ENCODE measurements around the gene SETD1A.
"Not testable (repeated sequence)": the region's sequence is repeated elsewhere in the genome, so short reads cannot be mapped to it uniquely, and the experiment has no call there.

SETD1A gene

DNA sequence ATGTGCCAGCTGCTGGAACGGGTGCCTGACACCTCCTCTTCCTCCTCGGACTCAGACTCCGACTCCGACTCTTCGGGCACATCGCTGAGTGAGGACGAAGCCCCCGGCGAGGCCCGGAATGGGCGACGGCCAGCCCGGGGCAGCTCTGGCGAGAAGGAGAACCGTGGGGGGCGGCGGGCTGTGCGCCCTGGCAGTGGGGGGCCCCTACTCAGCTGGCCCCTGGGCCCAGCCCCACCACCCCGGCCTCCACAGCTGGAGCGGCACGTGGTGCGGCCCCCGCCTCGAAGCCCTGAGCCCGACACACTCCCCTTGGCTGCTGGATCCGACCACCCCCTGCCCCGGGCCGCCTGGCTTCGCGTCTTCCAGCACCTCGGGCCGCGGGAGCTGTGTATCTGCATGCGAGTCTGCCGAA is 27.4 kb upstream of the SETD1A start:
- DNase-seq, result no peak

DNA sequence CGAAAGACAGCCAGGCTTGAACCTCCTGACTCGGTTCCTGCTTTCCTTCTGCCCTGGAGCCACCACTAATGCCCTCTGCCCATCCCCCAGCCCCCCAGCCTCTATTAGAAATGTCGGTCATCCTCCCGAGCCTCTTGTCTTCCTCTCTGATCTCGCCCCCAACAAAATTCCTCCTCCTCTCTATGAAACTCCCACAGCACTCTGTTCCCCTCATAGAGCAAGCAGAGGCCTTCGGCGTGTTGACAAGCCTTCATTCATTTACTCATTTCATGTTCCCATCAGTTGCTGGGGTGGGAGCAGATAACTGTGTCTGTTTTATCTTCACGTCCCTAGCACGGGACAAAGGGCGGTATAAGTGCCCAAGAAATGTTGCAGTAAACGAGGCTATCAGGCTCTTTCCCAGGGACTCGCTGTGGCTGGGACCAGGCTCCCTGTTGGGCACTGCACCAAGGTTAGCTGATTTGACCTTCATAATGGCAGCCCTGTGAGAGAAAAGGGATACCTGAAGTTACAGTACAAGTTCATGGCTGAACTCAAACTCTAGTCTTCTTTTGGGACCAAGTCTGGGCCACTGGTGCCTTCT is 26.4 kb upstream of the SETD1A start:
- DNase-seq, result no peak

DNA sequence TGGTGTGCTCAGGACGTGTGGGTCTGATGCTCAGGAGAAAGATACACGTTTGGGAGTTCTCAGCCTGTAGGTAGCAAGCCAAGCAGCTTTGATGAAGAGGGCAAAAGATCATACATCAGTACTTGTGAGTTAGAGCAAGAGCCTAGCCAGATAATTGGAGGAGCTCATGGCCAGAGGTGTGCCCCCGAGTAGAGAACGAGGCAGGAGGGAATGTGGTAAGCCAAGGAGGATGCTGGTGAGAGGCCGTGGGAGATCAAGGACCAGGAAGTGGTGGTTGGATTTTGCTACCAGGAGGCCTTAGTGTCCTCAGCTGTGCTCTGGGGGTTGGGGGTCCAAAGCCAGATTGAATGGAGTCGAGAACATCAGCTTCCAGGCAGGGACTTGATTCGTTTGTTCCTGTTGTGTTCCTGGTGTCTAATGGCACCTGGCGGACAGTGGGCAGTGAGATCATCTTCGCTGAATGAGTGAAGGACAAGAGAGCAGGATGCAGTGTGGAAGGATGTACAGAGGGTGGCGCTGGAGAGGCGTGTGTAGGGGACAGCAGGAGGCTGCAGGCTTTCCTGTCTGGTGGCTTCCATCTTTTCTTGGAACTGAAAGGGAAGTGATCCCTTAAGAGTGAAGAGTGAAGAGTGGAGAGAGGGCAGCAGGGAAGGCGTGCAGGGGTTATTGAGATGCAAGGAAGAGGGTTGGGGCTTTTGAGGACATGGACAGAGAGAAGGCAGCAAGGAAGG is 22.6 kb upstream of the SETD1A start:
- peak; percentile 53 for DNase-seq

DNA sequence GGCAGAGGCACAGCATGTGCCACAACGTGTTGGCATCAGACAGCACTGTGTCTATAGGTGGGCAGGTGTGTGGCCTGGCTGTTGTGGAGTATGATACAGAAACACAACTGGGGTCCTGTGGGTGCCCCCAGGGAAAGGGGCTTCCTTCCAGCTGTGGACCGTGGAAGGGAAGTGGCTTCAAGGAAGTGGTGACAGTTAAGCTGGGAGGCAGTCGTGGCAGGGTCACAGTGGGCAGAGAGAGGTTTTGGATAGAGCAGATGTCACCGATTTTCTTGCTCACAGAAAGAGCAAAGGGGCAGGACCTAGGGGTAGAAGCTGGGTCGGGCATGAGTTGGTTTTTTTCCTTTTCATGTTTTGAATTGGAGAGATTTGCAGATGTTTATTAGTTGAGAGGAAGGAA is 19.9 kb upstream of the SETD1A start:
- no peak for DNase-seq

GRCh38 chr16:30939571-30939970 is 18.0 kb upstream of the SETD1A start:
- DNase-seq, result not testable (repeated sequence)

DNA sequence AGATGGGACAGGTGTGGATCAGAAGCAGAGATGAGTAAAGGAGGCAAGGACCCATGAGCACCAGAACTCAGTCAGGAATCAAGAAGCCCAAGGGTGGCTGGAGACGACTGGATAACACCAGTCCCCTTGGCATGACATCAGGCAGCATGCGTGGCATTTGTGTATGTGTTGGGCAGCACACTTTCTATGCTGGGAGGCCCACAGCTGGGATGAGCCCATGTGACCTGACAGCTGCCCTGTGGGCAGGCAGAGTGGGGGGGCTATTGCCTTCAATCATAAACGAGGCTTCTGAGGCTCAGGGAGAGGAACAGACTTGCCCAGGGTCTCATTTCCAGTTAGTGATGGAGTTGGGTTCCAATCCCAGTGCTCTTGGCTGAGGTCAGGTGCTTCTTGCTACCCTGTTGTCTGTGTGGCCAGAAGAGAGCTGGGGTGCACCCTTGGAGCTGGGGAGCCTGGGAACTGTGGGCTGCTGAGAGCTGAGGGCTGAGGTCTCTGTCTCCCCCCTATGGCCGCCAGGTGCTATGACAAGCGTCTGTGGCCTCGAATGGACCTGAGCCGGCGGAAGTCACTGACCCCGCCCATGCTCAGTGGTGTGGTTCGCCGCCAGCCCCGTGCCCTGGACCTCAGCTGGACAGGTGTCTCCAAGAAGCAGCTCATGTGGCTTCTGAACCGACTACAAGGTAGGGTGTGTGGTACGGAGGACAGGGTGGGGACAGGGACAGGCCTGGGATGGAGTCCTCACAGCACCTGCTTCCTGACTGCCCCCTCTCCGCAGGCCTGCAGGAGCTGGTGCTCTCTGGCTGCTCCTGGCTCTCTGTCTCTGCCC is 15.7 kb upstream of the SETD1A start:
- DNase-seq, result peak; percentile 82

GRCh38 chr16:30942426-30942806 is 15.1 kb upstream of the SETD1A start:
- DNase-seq, result no peak

DNA sequence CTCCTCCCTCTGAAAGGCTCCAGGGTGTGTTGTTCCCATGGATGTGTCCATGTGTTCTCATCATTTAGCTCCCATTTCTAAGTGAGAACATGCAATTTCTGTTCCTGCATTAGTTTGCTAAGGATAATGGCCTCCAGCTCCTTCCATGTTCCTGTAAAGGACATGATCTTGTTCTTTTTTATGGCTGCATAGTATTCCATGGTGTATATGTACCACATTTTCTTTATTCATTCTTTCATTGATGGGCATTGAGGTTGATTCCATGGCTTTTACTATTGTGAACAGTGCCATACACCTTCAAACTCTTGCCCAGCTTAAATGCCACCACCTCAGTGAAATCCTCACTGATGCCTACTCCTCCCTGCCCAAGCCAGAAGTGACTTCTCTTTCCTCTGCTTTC is 13.2 kb upstream of the SETD1A start:
- no peak for DNase-seq

DNA sequence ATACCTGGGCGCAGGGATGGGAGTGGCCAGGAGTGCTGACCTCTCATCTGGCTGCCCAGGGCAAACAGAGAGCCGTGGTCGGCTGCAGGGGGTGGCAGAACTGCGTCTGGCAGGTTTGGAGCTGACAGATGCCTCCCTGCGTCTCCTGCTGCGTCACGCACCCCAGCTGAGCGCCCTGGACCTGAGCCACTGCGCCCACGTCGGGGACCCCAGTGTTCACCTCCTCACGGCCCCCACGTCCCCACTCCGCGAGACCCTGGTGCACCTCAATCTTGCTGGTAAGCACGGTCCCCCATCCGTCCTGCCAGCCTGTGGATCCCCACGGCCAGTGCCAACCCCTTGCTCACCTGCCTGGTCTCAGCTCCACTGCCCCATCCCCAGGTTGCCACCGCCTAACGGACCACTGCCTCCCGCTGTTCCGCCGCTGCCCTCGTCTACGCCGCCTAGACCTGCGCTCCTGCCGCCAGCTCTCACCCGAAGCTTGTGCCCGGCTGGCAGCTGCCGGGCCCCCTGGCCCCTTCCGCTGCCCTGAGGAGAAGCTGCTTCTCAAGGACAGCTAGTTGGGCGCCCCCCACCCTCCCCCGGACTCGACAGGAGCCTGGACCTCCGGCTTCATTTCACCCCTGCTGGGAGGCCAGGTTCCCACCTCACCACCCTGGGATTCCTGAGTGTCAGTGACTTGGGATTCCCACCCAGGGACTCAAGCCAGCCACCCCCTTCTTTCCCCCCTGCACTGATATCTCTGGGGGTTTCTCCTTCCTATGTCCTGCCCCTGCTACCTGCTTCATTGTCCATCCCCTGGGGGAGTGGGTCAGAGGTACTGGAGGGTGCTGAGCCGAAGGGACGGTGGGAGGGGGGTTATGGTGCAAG is 10.6 kb upstream of the SETD1A start:
- no peak for DNase-seq

GRCh38 chr16:30947541-30947858 is 10.1 kb upstream of the SETD1A start:
- no peak for DNase-seq

DNA sequence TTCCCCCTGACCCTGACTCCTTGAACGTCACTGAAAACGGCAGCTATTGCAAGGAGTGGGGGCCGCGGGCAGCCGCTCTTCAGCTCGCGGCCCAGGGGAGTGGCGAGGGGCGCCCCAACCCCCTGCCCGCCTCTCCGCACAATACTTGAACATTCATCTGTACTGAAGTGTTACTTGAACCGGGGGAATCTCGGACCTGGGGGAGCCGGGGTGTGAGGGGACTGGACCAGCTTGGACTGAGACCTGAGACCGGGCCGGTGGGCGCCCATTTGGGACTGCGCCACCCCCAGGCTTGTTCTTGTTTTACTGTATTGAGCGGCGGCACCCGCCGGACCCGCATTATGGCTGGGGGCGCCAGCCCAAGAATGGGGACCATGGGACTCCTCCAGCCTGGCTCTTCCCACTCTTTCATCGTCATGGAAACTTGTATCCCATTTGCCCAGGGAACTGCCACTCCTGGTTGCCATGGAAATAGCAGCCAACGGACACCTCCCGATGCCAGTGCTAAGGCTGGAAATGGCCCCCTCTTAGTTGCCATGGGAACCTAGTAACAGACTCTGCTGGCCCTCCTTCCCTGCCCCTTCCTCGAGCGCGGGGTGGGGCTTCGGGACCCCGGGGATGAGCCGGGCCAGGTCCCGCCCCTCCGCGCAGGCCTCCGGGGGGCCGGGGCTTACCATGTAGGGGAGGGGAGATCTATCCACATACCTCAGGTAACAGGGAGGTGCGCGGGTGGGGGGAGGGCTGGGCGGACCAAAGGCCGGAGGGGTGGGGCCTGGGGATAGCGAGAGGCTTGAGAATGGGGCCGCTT is 9.5 kb upstream of the SETD1A start:
- no peak for DNase-seq

DNA sequence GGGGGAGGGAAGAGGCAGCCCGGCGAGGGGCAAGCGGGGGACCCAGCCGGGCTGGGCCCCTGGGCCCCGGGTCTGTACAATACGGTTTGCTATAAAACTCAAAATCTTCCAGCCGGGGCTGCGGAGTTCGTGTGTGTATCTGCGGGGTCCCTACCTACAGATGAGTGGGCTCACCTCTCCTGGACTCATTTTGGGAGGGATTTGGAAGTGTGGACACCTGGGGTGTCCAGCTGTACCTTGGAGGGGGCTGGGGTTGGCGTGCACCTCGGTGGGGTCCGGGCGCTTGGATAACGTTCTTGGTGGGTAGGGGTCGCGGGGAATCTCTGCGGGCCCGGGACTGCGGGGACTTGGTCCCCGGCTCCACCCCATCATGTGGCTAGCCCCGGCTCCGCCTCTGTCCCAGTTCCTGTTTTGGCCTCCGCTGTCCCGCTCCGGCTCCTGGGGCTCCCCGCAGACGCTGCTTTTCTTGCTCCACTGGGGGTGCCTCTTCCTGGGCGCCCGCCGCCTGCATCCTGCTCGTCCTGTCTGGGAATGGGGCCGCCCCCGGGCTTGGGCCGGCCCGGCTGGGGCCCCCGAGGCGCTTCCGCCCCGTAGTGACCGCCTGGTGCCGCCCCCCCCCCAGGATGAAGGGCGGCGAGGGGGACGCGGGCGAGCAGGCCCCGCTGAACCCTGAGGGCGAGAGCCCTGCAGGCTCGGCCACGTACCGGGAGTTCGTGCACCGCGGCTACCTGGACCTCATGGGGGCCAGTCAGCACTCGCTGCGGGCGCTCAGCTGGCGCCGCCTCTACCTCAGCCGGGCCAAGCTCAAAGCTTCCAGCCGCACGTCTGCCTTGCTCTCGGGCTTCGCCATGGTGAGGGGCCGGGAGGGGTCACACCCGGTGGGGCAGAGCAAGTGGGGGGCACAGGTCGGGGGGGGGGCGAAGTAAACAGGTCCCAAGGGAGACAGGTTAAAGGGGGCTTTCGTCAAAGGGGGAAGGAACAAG is 8.6 kb upstream of the SETD1A start, which contains the start of gene ORAI3:
TSS of gene ORAI3 (plus strand) at position 402 of the 983 bp plus-strand sequence. CDS start at position 624, 222 bp downstream.
- DNase-seq, result peak; percentile 57

DNA sequence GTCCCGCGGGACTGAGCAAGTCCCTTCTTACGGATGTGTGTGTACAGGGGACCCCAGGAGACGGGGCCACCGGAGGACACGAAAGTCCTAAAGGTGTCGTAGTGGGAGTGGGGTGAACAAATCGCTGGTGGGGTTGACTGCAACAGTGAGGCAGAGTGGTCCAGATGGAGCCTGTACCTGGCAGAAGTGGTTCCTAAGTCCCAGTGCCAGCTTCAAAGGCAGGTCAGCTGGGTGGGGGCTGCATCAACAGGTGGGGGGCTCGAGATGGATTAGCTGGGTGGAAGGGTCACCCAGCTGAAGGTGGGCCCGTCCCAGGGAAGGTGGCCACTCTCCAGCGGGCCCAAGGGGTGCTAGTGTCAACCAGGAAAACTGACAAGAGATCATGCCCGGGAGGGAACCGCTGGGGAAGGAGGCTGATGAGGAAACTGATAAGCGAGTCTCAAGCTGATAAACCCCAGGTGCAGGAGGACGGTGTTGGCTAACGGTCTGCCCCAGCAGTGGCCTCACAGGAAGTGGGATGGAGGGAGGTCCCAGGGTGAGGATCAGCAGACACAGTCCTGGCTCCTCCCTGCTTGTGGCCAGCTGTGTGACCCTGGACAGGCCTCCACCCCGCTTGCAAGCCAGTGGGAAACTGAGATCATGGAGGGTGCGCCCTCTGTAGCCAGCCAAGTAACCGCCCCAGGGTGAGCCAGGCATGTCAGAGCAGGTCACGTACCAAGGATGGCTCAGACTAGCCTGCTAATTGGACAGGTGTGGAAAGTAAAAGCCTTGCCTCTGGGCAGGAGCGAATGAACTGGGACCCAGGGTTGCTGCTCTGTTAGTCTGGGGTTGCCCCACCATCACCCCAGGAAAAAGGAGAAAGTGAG is 7.7 kb upstream of the SETD1A start:
- DNase-seq, result peak; percentile 62

- DNase-seq, result no peak
Observed at GRCh38 chr16:30950516-30951065, 7.0 kb upstream of the SETD1A start.

- no peak for DNase-seq
Observed at GRCh38 chr16:30951193-30951592, 6.4 kb upstream of the SETD1A start.

DNA sequence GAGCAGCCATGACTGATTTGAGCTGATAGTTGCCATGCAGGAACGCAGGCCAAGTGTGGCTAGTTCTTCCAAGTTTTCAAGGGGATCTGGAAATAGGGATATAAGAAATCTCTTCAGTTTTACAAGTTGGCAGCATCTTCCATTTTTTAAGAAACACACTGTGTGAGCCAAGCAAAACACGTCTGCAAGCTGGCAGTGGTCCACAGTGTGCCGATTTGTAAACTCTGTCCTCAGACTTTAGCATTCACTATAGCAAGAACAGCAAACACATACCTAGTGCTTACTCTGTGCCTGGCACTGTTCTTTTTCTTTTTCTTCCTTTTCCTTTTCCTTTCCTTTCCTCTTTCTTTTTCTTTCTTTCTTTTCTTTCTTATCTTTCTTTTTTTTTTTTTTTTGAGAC is 5.8 kb upstream of the SETD1A start:
- DNase-seq, result no peak

DNA sequence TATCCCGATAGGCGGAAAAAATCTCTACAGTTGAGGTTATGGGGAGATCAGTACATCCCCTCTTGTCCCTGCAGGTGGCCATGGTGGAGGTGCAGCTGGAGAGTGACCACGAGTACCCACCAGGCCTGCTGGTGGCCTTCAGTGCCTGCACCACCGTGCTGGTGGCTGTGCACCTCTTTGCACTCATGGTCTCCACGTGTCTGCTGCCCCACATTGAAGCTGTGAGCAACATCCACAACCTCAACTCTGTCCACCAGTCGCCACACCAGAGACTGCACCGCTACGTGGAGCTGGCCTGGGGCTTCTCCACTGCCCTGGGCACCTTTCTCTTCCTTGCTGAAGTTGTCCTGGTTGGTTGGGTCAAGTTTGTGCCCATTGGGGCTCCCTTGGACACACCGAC is 4.4 kb upstream of the SETD1A start:
- DNase-seq, result no peak

DNA sequence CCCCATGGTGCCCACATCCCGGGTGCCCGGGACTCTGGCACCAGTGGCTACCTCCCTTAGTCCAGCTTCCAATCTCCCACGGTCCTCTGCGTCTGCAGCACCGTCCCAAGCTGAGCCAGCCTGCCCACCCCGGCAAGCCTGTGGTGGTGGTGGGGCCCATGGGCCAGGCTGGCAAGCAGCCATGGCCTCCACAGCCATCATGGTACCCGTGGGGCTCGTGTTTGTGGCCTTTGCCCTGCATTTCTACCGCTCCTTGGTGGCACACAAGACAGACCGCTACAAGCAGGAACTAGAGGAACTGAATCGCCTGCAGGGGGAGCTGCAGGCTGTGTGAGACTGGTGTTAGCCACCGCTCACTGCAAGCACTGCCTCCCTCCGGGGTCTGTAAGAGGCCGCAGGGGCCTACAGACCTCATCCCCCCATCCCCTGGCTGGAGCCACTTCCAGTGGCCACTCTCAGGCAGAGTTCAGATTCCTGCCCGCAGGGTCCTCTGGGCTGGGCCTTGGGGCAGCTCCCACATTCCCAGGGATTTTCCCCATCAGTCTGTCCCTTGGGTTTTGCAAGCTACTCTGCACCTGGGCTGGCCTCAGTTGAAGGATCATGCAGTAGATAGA is 3.9 kb upstream of the SETD1A start:
- DNase-seq, result peak; percentile 76

GRCh38 chr16:30954993-30955392 is 2.6 kb upstream of the SETD1A start:
- no peak for DNase-seq
